OCI-LY1 (cell line): ENCODE data around the gene SLC39A11.

ENCODE experiments used
- H2AFZ ChIP-seq: fragments of 200-600 bp; sonication (generic), shearing (Covaris generic); 2 replicates; pipeline ENCODE4 v1.6.0; 2014; ENCODE audit warnings: antibody characterized with exemption, mild to moderate bottlenecking, low read length
- H3F3A ChIP-seq: fragments of 200-600 bp; sonication (generic), shearing (Covaris generic); 2 replicates; pipeline ENCODE4 v1.6.0; 2014; ENCODE audit warnings: mild to moderate bottlenecking, antibody characterized with exemption, low read length, moderate library complexity; ENCODE audit not compliant: insufficient read depth
- H3K27ac ChIP-seq: fragments of 200-600 bp; sonication (generic); 2 replicates; pipeline ENCODE4 v1.5.1; 2014; ENCODE audit warnings: low read length, mixed run types, mild to moderate bottlenecking, low read depth; ENCODE audit not compliant: poor library complexity, severe bottlenecking
- H3K27me3 ChIP-seq: fragments of 200-600 bp; sonication (generic); 2 replicates; pipeline ENCODE4 v1.6.0; 2014; ENCODE audit warnings: antibody characterized with exemption, mild to moderate bottlenecking, low read length, moderate library complexity; ENCODE audit not compliant: insufficient read depth
- H3K36me3 ChIP-seq: fragments of 200-600 bp; sonication (generic); 2 replicates; pipeline ENCODE4 v1.6.1; 2014; ENCODE audit warnings: mild to moderate bottlenecking, antibody characterized with exemption, low read length, moderate library complexity, mixed read lengths; ENCODE audit not compliant: insufficient read depth
- H3K4me1 ChIP-seq: fragments of 200-600 bp; sonication (generic); 2 replicates; pipeline ENCODE4 v1.5.1; 2014; ENCODE audit warnings: mild to moderate bottlenecking, low read length, moderate library complexity; ENCODE audit not compliant: insufficient read depth, severe bottlenecking
- H3K4me2 ChIP-seq: fragments of 200-600 bp; sonication (generic), shearing (Covaris generic); 2 replicates; pipeline ENCODE4 v1.6.1; 2014; ENCODE audit warnings: low read length
- H3K4me3 ChIP-seq: fragments of 200-600 bp; sonication (generic); 2 replicates; pipeline ENCODE4 v1.5.1; 2014; ENCODE audit warnings: low read length, low read depth, mild to moderate bottlenecking, mixed read lengths; ENCODE audit not compliant: poor library complexity, severe bottlenecking
- H3K79me2 ChIP-seq: fragments of 200-600 bp; shearing (Covaris generic); 2 replicates; pipeline ENCODE4 v1.6.1; 2016; ENCODE audit warnings: mixed run types, low read length, mixed read lengths; ENCODE audit not compliant: insufficient read depth
- H3K9ac ChIP-seq: fragments of 200-600 bp; sonication (generic), shearing (Covaris generic); 2 replicates; pipeline ENCODE4 v1.6.1; 2014; ENCODE audit warnings: mild to moderate bottlenecking, low read length, mixed read lengths
- H3K9me2 ChIP-seq: fragments of 200-600 bp; sonication (generic), shearing (Covaris generic); 2 replicates; pipeline ENCODE4 v1.6.1; 2014; ENCODE audit warnings: low read depth, mild to moderate bottlenecking, low read length, mixed read lengths
- H3K9me3 ChIP-seq: fragments of 200-600 bp; shearing (Covaris generic); 2 replicates; pipeline ENCODE4 v1.6.1; 2014; ENCODE audit warnings: low read length, mixed read lengths
- H4K20me1 ChIP-seq: fragments of 200-600 bp; sonication (generic), shearing (Covaris generic); 2 replicates; pipeline ENCODE4 v1.6.0; 2016; ENCODE audit warnings: mild to moderate bottlenecking, low read length; ENCODE audit not compliant: insufficient read depth
- EZH2 ChIP-seq: fragments of 200-600 bp; sonication (generic), shearing (Covaris generic); IDR thresholded peaks from 2 replicates; pipeline ENCODE4 v1.8.0; 2017; ENCODE audit warnings: borderline replicate concordance, mixed run types, mild to moderate bottlenecking, antibody characterized with exemption, low read length, moderate library complexity, mixed read lengths
- TF ChIP-seq, protein P1 (sequence below): fragments of 200-600 bp; sonication (generic), shearing (Covaris generic); IDR thresholded peaks from 2 replicates; pipeline ENCODE4 v1.5.1; 2017; ENCODE audit warnings: mild to moderate bottlenecking, antibody characterized with exemption, low read length, moderate library complexity, mixed read lengths

SLC39A11 gene

DNA sequence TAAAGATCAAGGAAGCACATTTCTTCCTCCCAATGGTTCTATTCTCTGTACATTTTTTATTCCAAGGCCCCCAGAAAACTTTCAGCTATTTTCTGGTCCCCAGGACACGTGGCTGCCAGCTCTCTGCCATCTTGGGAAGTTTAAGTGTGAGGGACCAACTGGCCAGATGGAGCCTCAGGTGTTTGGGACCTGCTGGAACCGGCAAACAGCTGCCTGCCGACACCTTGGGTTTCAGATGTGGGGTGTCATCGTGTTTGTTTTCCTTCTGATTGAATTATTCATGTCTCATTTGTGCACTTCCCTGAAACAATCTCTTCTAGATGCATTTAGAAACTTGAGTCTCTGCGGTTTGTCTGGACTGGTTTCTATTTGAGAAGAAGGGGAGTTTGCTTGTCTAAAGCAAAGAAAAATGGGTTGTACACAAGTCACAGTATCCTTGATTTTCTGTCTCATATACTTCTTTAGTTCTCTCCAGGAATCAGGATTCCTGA lies 386.5 kb downstream of the SLC39A11 start:
- Histone ChIP-seq H4K20me1 (no peaks in the 10 kb centered on the region), H3K27ac (no peak overlapping the region), H3K9ac (no peak overlapping the region), H3K79me2 (no peaks in the 10 kb centered on the region), H3F3A (no peaks in the 10 kb centered on the region), H3K4me1 (no peaks in the 10 kb centered on the region), H2AFZ (no peak overlapping the region), H3K9me3 (no peaks in the 10 kb centered on the region), H3K4me3 (no peak overlapping the region), H3K9me2 (no peaks in the 10 kb centered on the region), H3K36me3 (no peaks in the 10 kb centered on the region), H3K4me2 (no peak overlapping the region), H3K27me3 (no peaks in the 10 kb centered on the region)
- TF ChIP-seq, protein P1, sequence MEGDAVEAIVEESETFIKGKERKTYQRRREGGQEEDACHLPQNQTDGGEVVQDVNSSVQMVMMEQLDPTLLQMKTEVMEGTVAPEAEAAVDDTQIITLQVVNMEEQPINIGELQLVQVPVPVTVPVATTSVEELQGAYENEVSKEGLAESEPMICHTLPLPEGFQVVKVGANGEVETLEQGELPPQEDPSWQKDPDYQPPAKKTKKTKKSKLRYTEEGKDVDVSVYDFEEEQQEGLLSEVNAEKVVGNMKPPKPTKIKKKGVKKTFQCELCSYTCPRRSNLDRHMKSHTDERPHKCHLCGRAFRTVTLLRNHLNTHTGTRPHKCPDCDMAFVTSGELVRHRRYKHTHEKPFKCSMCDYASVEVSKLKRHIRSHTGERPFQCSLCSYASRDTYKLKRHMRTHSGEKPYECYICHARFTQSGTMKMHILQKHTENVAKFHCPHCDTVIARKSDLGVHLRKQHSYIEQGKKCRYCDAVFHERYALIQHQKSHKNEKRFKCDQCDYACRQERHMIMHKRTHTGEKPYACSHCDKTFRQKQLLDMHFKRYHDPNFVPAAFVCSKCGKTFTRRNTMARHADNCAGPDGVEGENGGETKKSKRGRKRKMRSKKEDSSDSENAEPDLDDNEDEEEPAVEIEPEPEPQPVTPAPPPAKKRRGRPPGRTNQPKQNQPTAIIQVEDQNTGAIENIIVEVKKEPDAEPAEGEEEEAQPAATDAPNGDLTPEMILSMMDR: no peak
- no peak for TF ChIP-seq EZH2

DNA sequence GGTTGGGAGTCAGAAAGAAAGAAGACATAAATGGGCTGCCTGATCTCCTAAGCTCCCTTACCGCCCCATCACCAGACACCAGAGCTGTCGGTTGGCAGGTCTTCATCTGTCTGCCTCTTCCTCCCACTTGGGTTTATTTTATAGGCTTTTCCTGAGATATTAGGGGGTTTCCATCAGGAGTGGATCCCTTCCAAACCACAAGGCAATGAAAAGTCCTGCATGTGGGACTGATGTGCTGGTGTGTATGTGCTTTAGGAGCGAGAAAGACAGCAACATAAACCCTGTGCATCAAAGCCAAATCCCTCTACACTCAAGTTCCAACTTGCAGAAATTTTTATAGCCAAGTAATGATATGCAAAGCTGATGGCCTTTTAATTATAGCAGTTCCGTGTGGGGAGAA lies 389.5 kb downstream of the SLC39A11 start:
- H3K27me3 ChIP-seq: no peaks in the 10 kb centered on the region
- no peaks in the 10 kb centered on the region for H3K79me2 ChIP-seq
- H3K4me1 ChIP-seq: no peaks in the 10 kb centered on the region
- H2AFZ ChIP-seq: no peak overlapping the region
- H3K27ac ChIP-seq: no peak overlapping the region
- no peaks in the 10 kb centered on the region for H3F3A ChIP-seq
- no peaks in the 10 kb centered on the region for H3K9me2 ChIP-seq
- no peak for TF ChIP-seq EZH2
- TF ChIP-seq, protein P1: no peak
- no peaks in the 10 kb centered on the region for H4K20me1 ChIP-seq
- no peak overlapping the region for H3K4me3 ChIP-seq
- H3K9me3 ChIP-seq: no peaks in the 10 kb centered on the region
- no peak overlapping the region for H3K4me2 ChIP-seq
- no peak overlapping the region for H3K9ac ChIP-seq
- no peaks in the 10 kb centered on the region for H3K36me3 ChIP-seq

DNA sequence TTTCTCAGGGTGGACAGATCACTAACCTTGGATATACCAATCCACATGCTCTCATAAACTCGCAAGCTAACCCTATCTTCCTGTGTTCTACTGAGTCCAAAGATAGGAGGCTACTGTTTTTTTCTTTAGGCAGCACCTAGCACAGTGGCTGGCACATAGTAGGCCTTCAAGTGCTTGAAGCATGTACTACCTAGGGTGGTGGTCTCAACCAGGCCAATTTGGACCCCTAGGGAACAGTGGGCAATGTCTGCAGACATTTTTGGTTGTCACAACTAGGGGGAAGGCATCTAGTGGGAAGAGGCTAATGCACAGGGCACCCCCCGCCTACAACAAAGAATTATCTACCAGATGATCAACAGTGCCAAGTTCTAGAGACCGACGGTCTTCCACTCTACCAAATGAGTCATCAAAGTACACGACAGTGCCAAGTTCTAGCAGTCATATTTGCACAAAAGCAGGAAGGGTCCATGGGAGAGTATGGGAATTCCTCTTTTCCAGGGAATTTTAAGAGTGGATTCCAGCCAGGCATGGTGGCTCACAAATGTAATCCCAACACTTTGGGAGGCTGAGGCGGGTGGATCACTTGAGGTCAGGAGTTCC lies 390.3 kb downstream of the SLC39A11 start:
- TF ChIP-seq EZH2: no peak
- H3K79me2 ChIP-seq: no peaks in the 10 kb centered on the region
- H3K9ac ChIP-seq: no peak overlapping the region
- H3K36me3 ChIP-seq: no peaks in the 10 kb centered on the region
- H2AFZ ChIP-seq: no peak overlapping the region
- no peak overlapping the region for H3K27ac ChIP-seq
- H3K27me3 ChIP-seq: no peaks in the 10 kb centered on the region
- no peaks in the 10 kb centered on the region for H3K4me1 ChIP-seq
- no peaks in the 10 kb centered on the region for H3K9me2 ChIP-seq
- no peaks in the 10 kb centered on the region for H3K9me3 ChIP-seq
- H3K4me2 ChIP-seq: no peak overlapping the region
- H4K20me1 ChIP-seq: no peaks in the 10 kb centered on the region
- H3K4me3 ChIP-seq: no peak overlapping the region
- no peaks in the 10 kb centered on the region for H3F3A ChIP-seq

DNA sequence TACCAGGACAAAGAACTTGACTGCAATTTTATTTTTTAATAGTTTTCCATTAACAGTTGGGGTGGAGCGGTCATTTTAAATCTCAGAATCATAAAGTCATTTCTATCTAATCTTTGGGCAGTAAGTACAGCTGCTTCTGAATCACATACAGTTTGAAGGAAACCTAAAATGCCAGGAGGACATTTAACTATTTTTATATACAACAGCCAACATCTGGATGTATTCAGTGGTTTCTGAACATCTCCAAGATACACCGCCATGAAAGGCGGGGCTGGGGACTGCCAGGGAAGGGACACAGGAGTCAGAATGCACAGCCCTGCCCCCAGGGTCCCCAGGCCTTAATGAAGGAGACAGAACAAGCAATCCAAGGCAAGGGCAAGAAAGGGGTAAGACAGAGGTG lies 392.3 kb downstream of the SLC39A11 start:
- Histone ChIP-seq H3K4me3 (no peak overlapping the region), H3K36me3 (no peaks in the 10 kb centered on the region), H3K9me2 (no peaks in the 10 kb centered on the region), H3K4me2 (no peak overlapping the region), H2AFZ (no peak overlapping the region), H3K79me2 (no peaks in the 10 kb centered on the region), H3K4me1 (no peaks in the 10 kb centered on the region), H3K9ac (no peak overlapping the region), H3K9me3 (no peaks in the 10 kb centered on the region), H3F3A (no peaks in the 10 kb centered on the region), H3K27ac (no peak overlapping the region), H4K20me1 (no peaks in the 10 kb centered on the region), H3K27me3 (no peaks in the 10 kb centered on the region)
- TF ChIP-seq, protein P1: no peak
- TF ChIP-seq EZH2: no peak
